HL-60 (cell line): Measurements from ENCODE around the gene PNCK.

Source experiments
- GABPA ChIP-seq: IDR thresholded peaks from 2 replicates; pipeline ENCODE4 v1.6.1; 2012; ENCODE audit warnings: low read depth
- POLR2AphosphoS5 ChIP-seq: IDR thresholded peaks from 2 replicates; pipeline ENCODE4 v1.6.1; 2012; ENCODE audit warnings: low read depth
- REST ChIP-seq: IDR thresholded peaks from 2 replicates; pipeline ENCODE4 v1.6.1; 2012; ENCODE audit warnings: low read depth; ENCODE audit not compliant: insufficient replicate concordance
- TF ChIP-seq, protein P1 (sequence below): IDR thresholded peaks from one replicate; pipeline ENCODE4 v1.5.1; 2011; ENCODE audit warnings: low read length, control low read depth, inconsistent platforms; ENCODE audit not compliant: insufficient read depth

DNA sequence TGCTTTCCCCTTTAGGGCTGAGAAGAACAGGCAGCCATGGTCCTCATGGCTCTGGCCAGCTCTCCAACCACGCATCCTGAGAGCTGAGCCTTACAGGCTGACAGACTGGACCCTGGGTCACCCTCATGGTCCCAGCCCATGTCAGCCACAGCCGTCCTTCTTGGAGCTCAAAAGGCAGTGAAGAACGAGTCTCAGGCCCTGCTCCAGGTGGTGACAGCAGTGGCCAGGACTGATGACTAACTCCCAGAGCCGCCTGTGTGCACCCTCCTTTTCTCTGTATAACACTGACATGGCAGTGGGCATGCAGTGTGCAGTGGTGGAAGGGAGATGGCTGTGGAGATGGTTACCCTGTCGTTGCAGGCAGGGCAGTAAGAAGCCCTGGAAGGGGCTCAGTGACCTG lies 36.9 kb downstream of the PNCK start:
- TF ChIP-seq, protein P1, sequence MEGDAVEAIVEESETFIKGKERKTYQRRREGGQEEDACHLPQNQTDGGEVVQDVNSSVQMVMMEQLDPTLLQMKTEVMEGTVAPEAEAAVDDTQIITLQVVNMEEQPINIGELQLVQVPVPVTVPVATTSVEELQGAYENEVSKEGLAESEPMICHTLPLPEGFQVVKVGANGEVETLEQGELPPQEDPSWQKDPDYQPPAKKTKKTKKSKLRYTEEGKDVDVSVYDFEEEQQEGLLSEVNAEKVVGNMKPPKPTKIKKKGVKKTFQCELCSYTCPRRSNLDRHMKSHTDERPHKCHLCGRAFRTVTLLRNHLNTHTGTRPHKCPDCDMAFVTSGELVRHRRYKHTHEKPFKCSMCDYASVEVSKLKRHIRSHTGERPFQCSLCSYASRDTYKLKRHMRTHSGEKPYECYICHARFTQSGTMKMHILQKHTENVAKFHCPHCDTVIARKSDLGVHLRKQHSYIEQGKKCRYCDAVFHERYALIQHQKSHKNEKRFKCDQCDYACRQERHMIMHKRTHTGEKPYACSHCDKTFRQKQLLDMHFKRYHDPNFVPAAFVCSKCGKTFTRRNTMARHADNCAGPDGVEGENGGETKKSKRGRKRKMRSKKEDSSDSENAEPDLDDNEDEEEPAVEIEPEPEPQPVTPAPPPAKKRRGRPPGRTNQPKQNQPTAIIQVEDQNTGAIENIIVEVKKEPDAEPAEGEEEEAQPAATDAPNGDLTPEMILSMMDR = no peak
- TF ChIP-seq GABPA (no peak), REST (no peak), POLR2AphosphoS5 (no peak)
